ENCODE results near the gene EMP2.
"Not testable (repeated sequence)": the region's sequence is repeated elsewhere in the genome, so short reads cannot be mapped to it uniquely, and the experiment has no call there.

The EMP2 gene

GRCh38 chr16:10519929-10520868 is 60.2 kb downstream of the EMP2 start:
- no peak overlapping the region for H3K4me3 Mint-ChIP-seq
- H3K27ac Mint-ChIP-seq, result no peak overlapping the region
- peaks cover 4% of the 10 kb centered on the region for H3K27me3 Mint-ChIP-seq
- no peaks in the 10 kb centered on the region for H3K9me3 Mint-ChIP-seq
- no peaks in the 10 kb centered on the region for H3K4me1 Mint-ChIP-seq
- no peaks in the 10 kb centered on the region for H3K36me3 Mint-ChIP-seq
- DNase-seq, result no peak
- CTCF ChIA-PET, result interaction anchor here (1.4 to 2.0 kb wide), 4 partner anchors 16 to 399 kb away, joined by 4 to 5 read pairs (median 4); no protein-coding TSS in a partner anchor

GRCh38 chr16:10519297-10519696 is 61.1 kb downstream of the EMP2 start:
- no peaks in the 10 kb centered on the region for H3K36me3 Mint-ChIP-seq
- H3K4me3 Mint-ChIP-seq, result no peak overlapping the region
- no peak overlapping the region for H3K27ac Mint-ChIP-seq
- H3K27me3 Mint-ChIP-seq, result peaks cover 4% of the 10 kb centered on the region
- CTCF ChIA-PET, result no interaction called here
- no peak for DNase-seq
- no peaks in the 10 kb centered on the region for H3K4me1 Mint-ChIP-seq
- no peaks in the 10 kb centered on the region for H3K9me3 Mint-ChIP-seq

- DNase-seq, result no peak
- H3K4me3 Mint-ChIP-seq, result no peak overlapping the region
- H3K9me3 Mint-ChIP-seq, result no peaks in the 10 kb centered on the region
- H3K27ac Mint-ChIP-seq, result no peak overlapping the region
- CTCF ChIA-PET, result no interaction called here
- no peaks in the 10 kb centered on the region for H3K4me1 Mint-ChIP-seq
- H3K27me3 Mint-ChIP-seq, result peaks cover 4% of the 10 kb centered on the region
- H3K36me3 Mint-ChIP-seq, result no peaks in the 10 kb centered on the region
Observed at GRCh38 chr16:10518479-10519041, 61.8 kb downstream of the EMP2 start.

- Mint-ChIP-seq H3K4me1 (no peaks in the 10 kb centered on the region), H3K4me3 (no peak overlapping the region), H3K9me3 (no peaks in the 10 kb centered on the region), H3K36me3 (no peaks in the 10 kb centered on the region), H3K27me3 (peaks cover 4% of the 10 kb centered on the region), H3K27ac (no peak overlapping the region)
- CTCF ChIA-PET, result interaction anchor here (0.9 kb wide), 1 partner anchor 104 kb away, joined by 3 read pairs; no protein-coding TSS in a partner anchor
- DNase-seq, result no peak
Observed at GRCh38 chr16:10517868-10518267, 62.5 kb downstream of the EMP2 start.

- peaks cover 5% of the 10 kb centered on the region for H3K27me3 Mint-ChIP-seq
- H3K4me1 Mint-ChIP-seq, result no peaks in the 10 kb centered on the region
- H3K9me3 Mint-ChIP-seq, result no peaks in the 10 kb centered on the region
- no peaks in the 10 kb centered on the region for H3K36me3 Mint-ChIP-seq
- DNase-seq, result peak; percentile 63
- CTCF ChIA-PET, result interaction anchor here (0.6 to 6.0 kb wide), 27 partner anchors 9 to 669 kb away, joined by 3 to 43 read pairs (median 4); no protein-coding TSS in a partner anchor
- H3K4me3 Mint-ChIP-seq, result no peak overlapping the region
- no peak overlapping the region for H3K27ac Mint-ChIP-seq
Observed at GRCh38 chr16:10514369-10515055, 65.9 kb downstream of the EMP2 start.

GRCh38 chr16:10511829-10512228 is 68.6 kb downstream of the EMP2 start:
- no peak overlapping the region for H3K27ac Mint-ChIP-seq

GRCh38 chr16:10510279-10510678 is 70.1 kb downstream of the EMP2 start:
- no peak for DNase-seq
- CTCF ChIA-PET, result interaction anchor here (1.1 to 3.2 kb wide), 8 partner anchors 178 to 268 kb away, joined by 3 to 35 read pairs (median 6); no protein-coding TSS in a partner anchor
- H3K9me3 Mint-ChIP-seq, result no peaks in the 10 kb centered on the region
- no peaks in the 10 kb centered on the region for H3K36me3 Mint-ChIP-seq
- no peak overlapping the region for H3K27ac Mint-ChIP-seq
- no peak overlapping the region for H3K4me3 Mint-ChIP-seq
- H3K4me1 Mint-ChIP-seq, result no peaks in the 10 kb centered on the region
- peaks cover 5% of the 10 kb centered on the region for H3K27me3 Mint-ChIP-seq

More at GRCh38 chr16:10511829-10512228, 68.6 kb downstream of the EMP2 start:
- H3K4me3 Mint-ChIP-seq, result no peak overlapping the region
- DNase-seq, result no peak
- no peaks in the 10 kb centered on the region for H3K4me1 Mint-ChIP-seq
- H3K9me3 Mint-ChIP-seq, result no peaks in the 10 kb centered on the region
- CTCF ChIA-PET, result interaction anchor here (1.0 to 6.0 kb wide), 5 partner anchors 197 to 407 kb away, joined by 3 to 35 read pairs (median 4); no protein-coding TSS in a partner anchor
- H3K36me3 Mint-ChIP-seq, result no peaks in the 10 kb centered on the region
- peaks cover 5% of the 10 kb centered on the region for H3K27me3 Mint-ChIP-seq

GRCh38 chr16:10509534-10510025 is 70.8 kb downstream of the EMP2 start:
- Mint-ChIP-seq H3K27ac (no peak overlapping the region), H3K4me1 (no peaks in the 10 kb centered on the region), H3K9me3 (no peaks in the 10 kb centered on the region), H3K4me3 (no peak overlapping the region), H3K36me3 (no peaks in the 10 kb centered on the region), H3K27me3 (peaks cover 5% of the 10 kb centered on the region)
- DNase-seq, result peak; percentile 72
- CTCF ChIA-PET, result interaction anchor here (0.6 to 3.2 kb wide), 12 partner anchors 47 to 267 kb away, joined by 3 to 35 read pairs (median 4); no protein-coding TSS in a partner anchor

- CTCF ChIA-PET, result interaction anchor here (2.3 kb wide), 1 partner anchor 249 kb away, joined by 9 read pairs; no protein-coding TSS in a partner anchor
- not testable (repeated sequence) for DNase-seq, H3K36me3 Mint-ChIP-seq, H3K4me1 Mint-ChIP-seq, H3K27ac Mint-ChIP-seq, H3K9me3 Mint-ChIP-seq, H3K4me3 Mint-ChIP-seq, H3K27me3 Mint-ChIP-seq
Observed at GRCh38 chr16:10505286-10505685, 75.1 kb downstream of the EMP2 start.

- Mint-ChIP-seq H3K4me3 (no peak overlapping the region), H3K4me1 (no peaks in the 10 kb centered on the region), H3K9me3 (no peaks in the 10 kb centered on the region), H3K27ac (peak overlapping the region; percentile 34), H3K27me3 (no peaks in the 10 kb centered on the region), H3K36me3 (no peaks in the 10 kb centered on the region)
- no peak for DNase-seq
- CTCF ChIA-PET, result interaction anchor here (0.7 to 2.3 kb wide), 5 partner anchors 10 to 248 kb away, joined by 4 to 9 read pairs (median 4); no protein-coding TSS in a partner anchor
Observed at GRCh38 chr16:10504404-10504885, 76.0 kb downstream of the EMP2 start.

GRCh38 chr16:10502776-10503175 is 77.6 kb downstream of the EMP2 start:
- CTCF ChIA-PET, result no interaction called here
- no peaks in the 10 kb centered on the region for H3K9me3 Mint-ChIP-seq
- DNase-seq, result no peak
- no peaks in the 10 kb centered on the region for H3K4me1 Mint-ChIP-seq
- no peaks in the 10 kb centered on the region for H3K36me3 Mint-ChIP-seq
- H3K27ac Mint-ChIP-seq, result no peak overlapping the region
- no peaks in the 10 kb centered on the region for H3K27me3 Mint-ChIP-seq
- H3K4me3 Mint-ChIP-seq, result no peak overlapping the region

- H3K27ac Mint-ChIP-seq, result no peak overlapping the region
Observed at GRCh38 chr16:10501016-10501607, 79.3 kb downstream of the EMP2 start.

GRCh38 chr16:10500582-10500981 is 79.8 kb downstream of the EMP2 start:
- Mint-ChIP-seq H3K27ac (no peak overlapping the region), H3K4me3 (no peak overlapping the region), H3K27me3 (no peaks in the 10 kb centered on the region), H3K36me3 (no peaks in the 10 kb centered on the region), H3K4me1 (no peaks in the 10 kb centered on the region), H3K9me3 (no peaks in the 10 kb centered on the region)
- CTCF ChIA-PET, result interaction anchor here (0.6 to 0.7 kb wide), 2 partner anchors 14 to 178 kb away, joined by 3 read pairs; no protein-coding TSS in a partner anchor
- DNase-seq, result no peak

More at GRCh38 chr16:10501016-10501607, 79.3 kb downstream of the EMP2 start:
- CTCF ChIA-PET, result interaction anchor here (0.6 to 0.9 kb wide), 2 partner anchors 14 to 159 kb away, joined by 3 read pairs; no protein-coding TSS in a partner anchor
- peak; percentile 40 for DNase-seq
- H3K4me1 Mint-ChIP-seq, result no peaks in the 10 kb centered on the region
- H3K9me3 Mint-ChIP-seq, result no peaks in the 10 kb centered on the region
- no peaks in the 10 kb centered on the region for H3K36me3 Mint-ChIP-seq
- no peak overlapping the region for H3K4me3 Mint-ChIP-seq
- H3K27me3 Mint-ChIP-seq, result no peaks in the 10 kb centered on the region

Data from activated naive CD4-positive, alpha-beta T cell treated with anti-CD3 and anti-CD28 coated beads, Interleukin-2, amount 10 ng/mL, durations not matched to agents 7 days and 5 days (primary cell).